GM23338 (cell line): ENCODE data around the gene ANO6. TPM values are rescaled to one million over a fixed set of nuclear protein-coding genes. Genes with fewer than 3 reads are reported as not detected.

Source experiments
- ATAC-seq: fragments of 200-7000 bp; cut with Tn5 transposase; 3 replicates; pipeline ENCODE4 v1.9.1; 2020
- DNase-seq: peaks from one replicate; pipeline ENCODE4 v3.0.0-alpha.2; 2015; ENCODE audit warnings: low spot score
- H2AFZ ChIP-seq: fragments of 200-600 bp; sonication (generic); 2 replicates; pipeline ENCODE4 v1.8.0; 2016; ENCODE audit warnings: antibody characterized with exemption, mild to moderate bottlenecking, moderate library complexity
- H3F3A ChIP-seq: fragments of 200-600 bp; sonication (generic); replicated peaks from 2 replicates; pipeline ENCODE4 v1.8.0; 2017; ENCODE audit warnings: antibody characterized with exemption, mixed run types, low read depth
- H3K27ac ChIP-seq: fragments of 200-600 bp; sonication (generic); 2 replicates; pipeline ENCODE4 v1.6.1; 2016; ENCODE audit warnings: low read depth
- H3K27me3 ChIP-seq: fragments of 200-600 bp; sonication (generic); 2 replicates; pipeline ENCODE4 v1.8.0; 2016; ENCODE audit warnings: mild to moderate bottlenecking, mixed run types, moderate library complexity; ENCODE audit not compliant: insufficient read depth
- H3K36me3 ChIP-seq: fragments of 200-600 bp; sonication (generic); 2 replicates; pipeline ENCODE4 v1.8.0; 2016; ENCODE audit warnings: mild to moderate bottlenecking; ENCODE audit not compliant: insufficient read depth
- H3K4me1 ChIP-seq: fragments of 200-600 bp; sonication (generic); 2 replicates; pipeline ENCODE4 v1.8.0; 2016; ENCODE audit warnings: mild to moderate bottlenecking, moderate library complexity; ENCODE audit not compliant: insufficient read depth
- H3K4me2 ChIP-seq: fragments of 200-600 bp; sonication (generic); 2 replicates; pipeline ENCODE4 v1.7.1; 2017; ENCODE audit warnings: mixed run types
- H3K4me3 ChIP-seq: fragments of 200-600 bp; sonication (generic); 2 replicates; pipeline ENCODE4 v1.6.1; 2016; ENCODE audit warnings: mixed run types
- H3K79me2 ChIP-seq: fragments of 200-600 bp; sonication (generic); replicated peaks from 2 replicates; pipeline ENCODE4 v1.8.0; 2017; ENCODE audit warnings: mild to moderate bottlenecking; ENCODE audit not compliant: insufficient read depth
- H3K9me2 ChIP-seq: fragments of 200-600 bp; sonication (generic); 2 replicates; pipeline ENCODE4 v1.8.0; 2017; ENCODE audit not compliant: insufficient read depth
- H4K20me1 ChIP-seq: fragments of 200-600 bp; sonication (generic); replicated peaks from 2 replicates; pipeline ENCODE4 v1.8.0; 2017; ENCODE audit warnings: mild to moderate bottlenecking; ENCODE audit not compliant: insufficient read depth
- H3K27ac Mint-ChIP-seq: 2 replicates; pipeline ENCODE4 v1.8.0; 2020; ENCODE audit warnings: inconsistent platforms, mild to moderate bottlenecking, moderate library complexity, mixed read lengths
- H3K27me3 Mint-ChIP-seq: 3 replicates; pipeline ENCODE4 v1.8.0; 2022; ENCODE audit warnings: low read depth, mild to moderate bottlenecking, moderate library complexity, mixed read lengths, inconsistent platforms; ENCODE audit not compliant: insufficient read depth, poor library complexity
- H3K36me3 Mint-ChIP-seq: 3 replicates; pipeline ENCODE4 v1.8.0; 2021; ENCODE audit warnings: low read depth, mild to moderate bottlenecking, inconsistent platforms, moderate library complexity, mixed read lengths
- H3K4me1 Mint-ChIP-seq: 3 replicates; pipeline ENCODE4 v1.8.0; 2020; ENCODE audit warnings: mild to moderate bottlenecking, inconsistent platforms, mixed read lengths
- H3K4me3 Mint-ChIP-seq: 3 replicates; pipeline ENCODE4 v1.8.0; 2021; ENCODE audit warnings: moderate library complexity, mild to moderate bottlenecking, inconsistent platforms, mixed read lengths
- H3K9me3 Mint-ChIP-seq: 3 replicates; pipeline ENCODE4 v1.8.0; 2020; ENCODE audit warnings: moderate library complexity, mild to moderate bottlenecking, inconsistent platforms, mixed read lengths
- CREB1 ChIP-seq: fragments of 250-450 bp; sonication (Bioruptor Pico); IDR thresholded peaks from 2 replicates; pipeline ENCODE4 v1.5.0; 2020; ENCODE audit warnings: low read depth, mild to moderate bottlenecking, moderate library complexity
- EZH2 ChIP-seq: fragments of 200-600 bp; sonication (generic); IDR thresholded peaks from one replicate; pipeline ENCODE4 v1.8.0; 2017; ENCODE audit warnings: antibody characterized with exemption, mild to moderate bottlenecking, low read depth; ENCODE audit not compliant: unreplicated experiment
- JUNB ChIP-seq: IDR thresholded peaks from one replicate; pipeline ENCODE4 v1.6.1; 2016; ENCODE audit warnings: antibody characterized with exemption; ENCODE audit not compliant: unreplicated experiment
- REST ChIP-seq: IDR thresholded peaks from one replicate; pipeline ENCODE4 v1.6.1; 2018; ENCODE audit warnings: antibody characterized with exemption; ENCODE audit not compliant: unreplicated experiment
- ZNF331 ChIP-seq: fragments of 250-450 bp; sonication (Bioruptor Pico); IDR thresholded peaks from 2 replicates; pipeline ENCODE4 v1.5.0; 2020; ENCODE audit warnings: low read depth, mild to moderate bottlenecking, moderate library complexity
- polyA plus RNA-seq: library from polyadenylated mRNA; unstranded; fragments of >200 nt; fragmentation: Nextera tagmentation; extraction: Ambion mirVana; gene quantifications from 2 replicates; pipeline ENCODE4 v1.2.1, GENCODE V29; 2016
- total RNA-seq: library from RNA; depleted of rRNA; stranded (reverse); fragments of >200 nt; shearing (Covaris generic); gene quantifications from 2 replicates; pipeline ENCODE4 v1.2.3, GENCODE V29; 2014
- TF ChIP-seq, protein P1 (sequence below), 2 experiments: fragments of 200-600 bp in 1 of 2; sonication (generic) in 1 of 2; conservative IDR thresholded peaks; 2 replicates each; pipeline versions ENCODE4 v1.5.1 to v1.6.1; 2016 to 2017; ENCODE audit warnings: antibody characterized with exemption in 2 of 2, low read depth in 2 of 2, mild to moderate bottlenecking in 2 of 2, moderate library complexity in 1 of 2
- TF ChIP-seq, protein P2 (sequence below): IDR thresholded peaks from 2 replicates; pipeline ENCODE4 v1.6.1; 2016; ENCODE audit warnings: antibody characterized with exemption

ANO6 gene
- total and polyA plus RNA-seq, 2 experiments from 2014 or later: 21.1 to 48.9 TPM

DNA sequence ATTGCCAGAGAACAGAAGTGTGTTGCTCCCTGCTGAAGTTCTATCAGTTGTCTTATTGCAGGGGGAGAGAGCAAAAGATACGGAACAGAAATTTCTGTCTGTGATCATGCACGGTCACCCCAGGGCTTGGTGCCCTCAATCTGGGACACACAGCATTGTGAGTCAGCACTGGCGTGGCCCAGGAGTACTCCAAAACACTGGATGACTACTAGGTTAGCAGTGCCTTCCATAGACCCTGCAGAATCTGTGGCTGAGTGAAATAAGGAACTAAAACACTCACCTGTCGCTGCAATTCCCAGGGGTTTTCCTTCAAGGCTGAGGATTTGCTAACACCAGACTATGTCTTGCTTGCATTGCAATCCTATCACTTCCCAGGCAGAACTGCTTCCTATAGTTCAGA is 165.5 kb downstream of the ANO6 start:
- Histone ChIP-seq H3K36me3 (peaks cover 13% of the 10 kb centered on the region), H3K4me2 (no peak overlapping the region), H3K4me1 (no peaks in the 10 kb centered on the region), H3K27ac (no peak overlapping the region), H4K20me1 (no peaks in the 10 kb centered on the region), H3K4me3 (no peak overlapping the region), H3K27me3 (no peaks in the 10 kb centered on the region), H3K9me2 (peaks cover 6% of the 10 kb centered on the region), H3K79me2 (no peaks in the 10 kb centered on the region), H2AFZ (no peak overlapping the region), H3F3A (no peaks in the 10 kb centered on the region)
- no peak overlapping the region for H3K27ac Mint-ChIP-seq
- peaks cover 2% of the 10 kb centered on the region for H3K27me3 Mint-ChIP-seq
- no peak overlapping the region for H3K4me3 Mint-ChIP-seq
- TF ChIP-seq ZNF331 (CRISPR knock-in tag) (no peak), CREB1 (CRISPR knock-in tag) (no peak), REST (no peak), EZH2 (no peak), JUNB (no peak)
- TF ChIP-seq, protein P1, sequence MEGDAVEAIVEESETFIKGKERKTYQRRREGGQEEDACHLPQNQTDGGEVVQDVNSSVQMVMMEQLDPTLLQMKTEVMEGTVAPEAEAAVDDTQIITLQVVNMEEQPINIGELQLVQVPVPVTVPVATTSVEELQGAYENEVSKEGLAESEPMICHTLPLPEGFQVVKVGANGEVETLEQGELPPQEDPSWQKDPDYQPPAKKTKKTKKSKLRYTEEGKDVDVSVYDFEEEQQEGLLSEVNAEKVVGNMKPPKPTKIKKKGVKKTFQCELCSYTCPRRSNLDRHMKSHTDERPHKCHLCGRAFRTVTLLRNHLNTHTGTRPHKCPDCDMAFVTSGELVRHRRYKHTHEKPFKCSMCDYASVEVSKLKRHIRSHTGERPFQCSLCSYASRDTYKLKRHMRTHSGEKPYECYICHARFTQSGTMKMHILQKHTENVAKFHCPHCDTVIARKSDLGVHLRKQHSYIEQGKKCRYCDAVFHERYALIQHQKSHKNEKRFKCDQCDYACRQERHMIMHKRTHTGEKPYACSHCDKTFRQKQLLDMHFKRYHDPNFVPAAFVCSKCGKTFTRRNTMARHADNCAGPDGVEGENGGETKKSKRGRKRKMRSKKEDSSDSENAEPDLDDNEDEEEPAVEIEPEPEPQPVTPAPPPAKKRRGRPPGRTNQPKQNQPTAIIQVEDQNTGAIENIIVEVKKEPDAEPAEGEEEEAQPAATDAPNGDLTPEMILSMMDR (conservative IDR thresholded peaks at IDR 0.05; ENCODE audit: low read depth in 2 of 2): no peak
- TF ChIP-seq, protein P2, sequence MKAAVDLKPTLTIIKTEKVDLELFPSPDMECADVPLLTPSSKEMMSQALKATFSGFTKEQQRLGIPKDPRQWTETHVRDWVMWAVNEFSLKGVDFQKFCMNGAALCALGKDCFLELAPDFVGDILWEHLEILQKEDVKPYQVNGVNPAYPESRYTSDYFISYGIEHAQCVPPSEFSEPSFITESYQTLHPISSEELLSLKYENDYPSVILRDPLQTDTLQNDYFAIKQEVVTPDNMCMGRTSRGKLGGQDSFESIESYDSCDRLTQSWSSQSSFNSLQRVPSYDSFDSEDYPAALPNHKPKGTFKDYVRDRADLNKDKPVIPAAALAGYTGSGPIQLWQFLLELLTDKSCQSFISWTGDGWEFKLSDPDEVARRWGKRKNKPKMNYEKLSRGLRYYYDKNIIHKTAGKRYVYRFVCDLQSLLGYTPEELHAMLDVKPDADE: no peak
- DNase-seq: no peak
- H3K4me1 Mint-ChIP-seq: no peaks in the 10 kb centered on the region
- ATAC-seq: no peak
- H3K9me3 Mint-ChIP-seq: no peaks in the 10 kb centered on the region
- peaks cover 41% of the 10 kb centered on the region for H3K36me3 Mint-ChIP-seq

GRCh38 chr12:45388545-45388944 is 172.7 kb downstream of the ANO6 start:
- H3K27me3 ChIP-seq: no peaks in the 10 kb centered on the region
- peaks cover 7% of the 10 kb centered on the region; the same call in 2 of the 3 replicates for H3K4me1 Mint-ChIP-seq
- H3K4me1 ChIP-seq: no peaks in the 10 kb centered on the region
- H3K9me3 Mint-ChIP-seq: peaks cover 18% of the 10 kb centered on the region; the same call in 2 of the 3 replicates
- no peak overlapping the region for H3K4me3 Mint-ChIP-seq
- H3K27ac Mint-ChIP-seq: no peak overlapping the region
- no peaks in the 10 kb centered on the region for H3K79me2 ChIP-seq
- no peaks in the 10 kb centered on the region for H4K20me1 ChIP-seq
- peaks cover 2% of the 10 kb centered on the region; the same call in 1 of the 2 replicates for H3K9me2 ChIP-seq
- no peak overlapping the region for H3K4me3 ChIP-seq
- H3K27ac ChIP-seq: no peak overlapping the region; the same call in 1 of the 2 replicates
- no peaks in the 10 kb centered on the region for H3F3A ChIP-seq
- DNase-seq (peak; percentile 69), ATAC-seq (peak; percentile 90)
- no peak overlapping the region for H2AFZ ChIP-seq
- peaks cover 7% of the 10 kb centered on the region; the same call in 1 of the 2 replicates for H3K36me3 ChIP-seq
- TF ChIP-seq, protein P1 (conservative IDR thresholded peaks at IDR 0.05; ENCODE audit: low read depth in 2 of 2): peak; percentile 77 to 81
- no peak for TF ChIP-seq REST
- H3K36me3 Mint-ChIP-seq: peaks cover 59% of the 10 kb centered on the region
- no peak overlapping the region for H3K4me2 ChIP-seq
- peaks cover 5% of the 10 kb centered on the region for H3K27me3 Mint-ChIP-seq
